K562 (cell line): ENCODE data around the gene STARD6. TPM values are rescaled to one million over a fixed set of nuclear protein-coding genes. Genes with fewer than 3 reads are reported as not detected.

Source experiments
- ARNT ChIP-seq, 2 experiments: fragments of 450-650 bp; IDR thresholded peaks; 2 replicates each; pipeline ENCODE4 v1.6.1; 2016; ENCODE audit warnings: mild to moderate bottlenecking in 1 of 2
- ELF1 ChIP-seq: fragments of 200-800 bp; sonication (Bioruptor generic); IDR thresholded peaks from 2 replicates; pipeline ENCODE4 v1.6.1; 2016; ENCODE audit warnings: missing genetic modification characterization, missing compliant biosample characterization
- HNRNPL ChIP-seq: fragments of 200-400 bp; formaldehyde crosslinking; IDR thresholded peaks from 2 replicates; pipeline ENCODE4 v1.6.1; 2017; ENCODE audit warnings: low read depth, mild to moderate bottlenecking, low read length
- RBM17 ChIP-seq: fragments of 200-400 bp; formaldehyde crosslinking; IDR thresholded peaks from 2 replicates; pipeline ENCODE4 v1.6.1; 2017; ENCODE audit warnings: low read depth, mild to moderate bottlenecking, low read length, borderline replicate concordance
- ZNF77 ChIP-seq: fragments of 250-450 bp; sonication (Bioruptor Pico); IDR thresholded peaks from 2 replicates; pipeline ENCODE4 v1.5.0; 2020
- polyA plus RNA-seq, 8 experiments: library from polyadenylated mRNA; depleted of rRNA in 4 of 8; stranded (reverse) in 5 of 8; unstranded in 3 of 8; fragments of >200 nt; fragmentation: Nextera tagmentation in 2 of 8; fragmentation: Illumina TruSeq in 1 of 8; extraction: Ambion mirVana in 2 of 8; extraction: Trizol in 1 of 8; gene quantifications; 2 replicates each; pipeline versions ENCODE4 v1.2.1 to v1.2.3, GENCODE V29; 2011 to 2014; ENCODE audit warnings: inconsistent platforms in 1 of 8, missing spikeins in 1 of 8
- total RNA-seq, 7 experiments: library from RNA; depleted of rRNA in 6 of 7; stranded (reverse); fragments of >200 nt in 6 of 7; fragmentation: Illumina TruSeq in 2 of 7; extraction: Trizol in 2 of 7; gene quantifications; 2 replicates each; pipeline versions ENCODE4 v1.2.1 to v1.2.3, GENCODE V29; 2011 to 2021; ENCODE audit warnings: low replicate concordance in 1 of 7
- TF ChIP-seq, protein P1 (sequence below): fragments of 200-600 bp; sonication (generic); IDR thresholded peaks from one replicate; pipeline ENCODE4 v1.6.1; 2012; ENCODE audit warnings: mild to moderate bottlenecking, low read depth, low read length, inconsistent platforms
- TF ChIP-seq, protein P2 (sequence below): fragments of 250-450 bp; sonication (Bioruptor Pico); IDR thresholded peaks from 2 replicates; pipeline ENCODE4 v1.9.0; 2021; ENCODE audit warnings: mild to moderate bottlenecking, inconsistent platforms
- TF ChIP-seq, protein P3 (sequence below), 2 experiments: IDR thresholded peaks; 2 replicates each; pipeline ENCODE4 v1.6.1; 2012; ENCODE audit warnings: improper control_type of control experiment in 2 of 2, low read depth in 2 of 2, low read length in 2 of 2, borderline replicate concordance in 1 of 2

STARD6 gene
- total and polyA plus RNA-seq, 9 of the 15 experiments (the other 6 are each of a cell fraction or from before 2014, with no cell fraction given), result 0.11 to 0.15 TPM; not detected in 7

DNA sequence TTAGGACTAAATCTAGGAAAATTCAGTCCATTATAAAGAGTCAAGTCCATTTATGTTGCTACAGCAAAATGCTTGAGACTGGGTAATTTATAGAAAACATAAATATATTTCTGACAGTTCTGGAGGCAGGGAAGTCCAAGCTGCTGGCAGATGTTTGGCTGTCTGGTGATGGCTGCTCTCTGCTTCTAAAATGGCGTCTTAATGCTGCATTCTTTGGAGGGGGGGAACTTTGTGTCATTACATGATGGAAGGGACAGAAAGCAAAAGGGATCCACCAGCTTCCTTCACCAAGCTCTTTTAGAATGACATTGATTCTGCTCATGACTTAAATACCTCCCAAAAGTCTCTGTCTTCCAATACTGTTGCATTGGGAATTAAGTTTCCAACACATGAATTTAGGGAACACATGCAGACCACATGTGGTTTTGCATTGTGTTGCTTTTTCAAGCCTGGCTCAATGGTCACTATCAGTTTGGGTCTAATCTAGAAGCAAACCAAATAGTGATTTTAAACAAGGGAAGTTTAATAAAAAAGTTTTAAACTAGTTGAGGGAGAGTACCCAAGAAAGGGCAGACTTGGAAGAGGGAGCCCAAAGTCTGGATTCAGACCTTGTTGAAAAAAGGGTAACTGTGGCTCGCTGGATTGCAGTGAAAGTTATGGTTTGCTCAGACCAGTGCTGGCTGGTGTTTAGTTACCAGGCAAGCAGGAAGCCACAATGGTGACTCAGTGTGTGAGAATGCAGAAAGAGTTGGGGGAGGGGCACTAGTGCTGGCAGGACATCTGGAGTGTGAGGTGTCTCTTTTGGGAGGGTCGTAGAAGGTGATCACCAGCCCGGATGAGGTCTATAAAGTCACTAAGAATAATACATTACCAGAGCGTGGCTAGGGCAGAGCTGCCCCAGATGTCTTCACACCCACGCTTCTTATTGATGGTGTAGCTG is 30.8 kb upstream of the STARD6 start (continued):
- TF ChIP-seq, protein P1, sequence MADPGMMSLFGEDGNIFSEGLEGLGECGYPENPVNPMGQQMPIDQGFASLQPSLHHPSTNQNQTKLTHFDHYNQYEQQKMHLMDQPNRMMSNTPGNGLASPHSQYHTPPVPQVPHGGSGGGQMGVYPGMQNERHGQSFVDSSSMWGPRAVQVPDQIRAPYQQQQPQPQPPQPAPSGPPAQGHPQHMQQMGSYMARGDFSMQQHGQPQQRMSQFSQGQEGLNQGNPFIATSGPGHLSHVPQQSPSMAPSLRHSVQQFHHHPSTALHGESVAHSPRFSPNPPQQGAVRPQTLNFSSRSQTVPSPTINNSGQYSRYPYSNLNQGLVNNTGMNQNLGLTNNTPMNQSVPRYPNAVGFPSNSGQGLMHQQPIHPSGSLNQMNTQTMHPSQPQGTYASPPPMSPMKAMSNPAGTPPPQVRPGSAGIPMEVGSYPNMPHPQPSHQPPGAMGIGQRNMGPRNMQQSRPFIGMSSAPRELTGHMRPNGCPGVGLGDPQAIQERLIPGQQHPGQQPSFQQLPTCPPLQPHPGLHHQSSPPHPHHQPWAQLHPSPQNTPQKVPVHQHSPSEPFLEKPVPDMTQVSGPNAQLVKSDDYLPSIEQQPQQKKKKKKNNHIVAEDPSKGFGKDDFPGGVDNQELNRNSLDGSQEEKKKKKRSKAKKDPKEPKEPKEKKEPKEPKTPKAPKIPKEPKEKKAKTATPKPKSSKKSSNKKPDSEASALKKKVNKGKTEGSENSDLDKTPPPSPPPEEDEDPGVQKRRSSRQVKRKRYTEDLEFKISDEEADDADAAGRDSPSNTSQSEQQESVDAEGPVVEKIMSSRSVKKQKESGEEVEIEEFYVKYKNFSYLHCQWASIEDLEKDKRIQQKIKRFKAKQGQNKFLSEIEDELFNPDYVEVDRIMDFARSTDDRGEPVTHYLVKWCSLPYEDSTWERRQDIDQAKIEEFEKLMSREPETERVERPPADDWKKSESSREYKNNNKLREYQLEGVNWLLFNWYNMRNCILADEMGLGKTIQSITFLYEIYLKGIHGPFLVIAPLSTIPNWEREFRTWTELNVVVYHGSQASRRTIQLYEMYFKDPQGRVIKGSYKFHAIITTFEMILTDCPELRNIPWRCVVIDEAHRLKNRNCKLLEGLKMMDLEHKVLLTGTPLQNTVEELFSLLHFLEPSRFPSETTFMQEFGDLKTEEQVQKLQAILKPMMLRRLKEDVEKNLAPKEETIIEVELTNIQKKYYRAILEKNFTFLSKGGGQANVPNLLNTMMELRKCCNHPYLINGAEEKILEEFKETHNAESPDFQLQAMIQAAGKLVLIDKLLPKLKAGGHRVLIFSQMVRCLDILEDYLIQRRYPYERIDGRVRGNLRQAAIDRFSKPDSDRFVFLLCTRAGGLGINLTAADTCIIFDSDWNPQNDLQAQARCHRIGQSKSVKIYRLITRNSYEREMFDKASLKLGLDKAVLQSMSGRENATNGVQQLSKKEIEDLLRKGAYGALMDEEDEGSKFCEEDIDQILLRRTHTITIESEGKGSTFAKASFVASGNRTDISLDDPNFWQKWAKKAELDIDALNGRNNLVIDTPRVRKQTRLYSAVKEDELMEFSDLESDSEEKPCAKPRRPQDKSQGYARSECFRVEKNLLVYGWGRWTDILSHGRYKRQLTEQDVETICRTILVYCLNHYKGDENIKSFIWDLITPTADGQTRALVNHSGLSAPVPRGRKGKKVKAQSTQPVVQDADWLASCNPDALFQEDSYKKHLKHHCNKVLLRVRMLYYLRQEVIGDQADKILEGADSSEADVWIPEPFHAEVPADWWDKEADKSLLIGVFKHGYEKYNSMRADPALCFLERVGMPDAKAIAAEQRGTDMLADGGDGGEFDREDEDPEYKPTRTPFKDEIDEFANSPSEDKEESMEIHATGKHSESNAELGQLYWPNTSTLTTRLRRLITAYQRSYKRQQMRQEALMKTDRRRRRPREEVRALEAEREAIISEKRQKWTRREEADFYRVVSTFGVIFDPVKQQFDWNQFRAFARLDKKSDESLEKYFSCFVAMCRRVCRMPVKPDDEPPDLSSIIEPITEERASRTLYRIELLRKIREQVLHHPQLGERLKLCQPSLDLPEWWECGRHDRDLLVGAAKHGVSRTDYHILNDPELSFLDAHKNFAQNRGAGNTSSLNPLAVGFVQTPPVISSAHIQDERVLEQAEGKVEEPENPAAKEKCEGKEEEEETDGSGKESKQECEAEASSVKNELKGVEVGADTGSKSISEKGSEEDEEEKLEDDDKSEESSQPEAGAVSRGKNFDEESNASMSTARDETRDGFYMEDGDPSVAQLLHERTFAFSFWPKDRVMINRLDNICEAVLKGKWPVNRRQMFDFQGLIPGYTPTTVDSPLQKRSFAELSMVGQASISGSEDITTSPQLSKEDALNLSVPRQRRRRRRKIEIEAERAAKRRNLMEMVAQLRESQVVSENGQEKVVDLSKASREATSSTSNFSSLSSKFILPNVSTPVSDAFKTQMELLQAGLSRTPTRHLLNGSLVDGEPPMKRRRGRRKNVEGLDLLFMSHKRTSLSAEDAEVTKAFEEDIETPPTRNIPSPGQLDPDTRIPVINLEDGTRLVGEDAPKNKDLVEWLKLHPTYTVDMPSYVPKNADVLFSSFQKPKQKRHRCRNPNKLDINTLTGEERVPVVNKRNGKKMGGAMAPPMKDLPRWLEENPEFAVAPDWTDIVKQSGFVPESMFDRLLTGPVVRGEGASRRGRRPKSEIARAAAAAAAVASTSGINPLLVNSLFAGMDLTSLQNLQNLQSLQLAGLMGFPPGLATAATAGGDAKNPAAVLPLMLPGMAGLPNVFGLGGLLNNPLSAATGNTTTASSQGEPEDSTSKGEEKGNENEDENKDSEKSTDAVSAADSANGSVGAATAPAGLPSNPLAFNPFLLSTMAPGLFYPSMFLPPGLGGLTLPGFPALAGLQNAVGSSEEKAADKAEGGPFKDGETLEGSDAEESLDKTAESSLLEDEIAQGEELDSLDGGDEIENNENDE, result no peak
- TF ChIP-seq, protein P2, sequence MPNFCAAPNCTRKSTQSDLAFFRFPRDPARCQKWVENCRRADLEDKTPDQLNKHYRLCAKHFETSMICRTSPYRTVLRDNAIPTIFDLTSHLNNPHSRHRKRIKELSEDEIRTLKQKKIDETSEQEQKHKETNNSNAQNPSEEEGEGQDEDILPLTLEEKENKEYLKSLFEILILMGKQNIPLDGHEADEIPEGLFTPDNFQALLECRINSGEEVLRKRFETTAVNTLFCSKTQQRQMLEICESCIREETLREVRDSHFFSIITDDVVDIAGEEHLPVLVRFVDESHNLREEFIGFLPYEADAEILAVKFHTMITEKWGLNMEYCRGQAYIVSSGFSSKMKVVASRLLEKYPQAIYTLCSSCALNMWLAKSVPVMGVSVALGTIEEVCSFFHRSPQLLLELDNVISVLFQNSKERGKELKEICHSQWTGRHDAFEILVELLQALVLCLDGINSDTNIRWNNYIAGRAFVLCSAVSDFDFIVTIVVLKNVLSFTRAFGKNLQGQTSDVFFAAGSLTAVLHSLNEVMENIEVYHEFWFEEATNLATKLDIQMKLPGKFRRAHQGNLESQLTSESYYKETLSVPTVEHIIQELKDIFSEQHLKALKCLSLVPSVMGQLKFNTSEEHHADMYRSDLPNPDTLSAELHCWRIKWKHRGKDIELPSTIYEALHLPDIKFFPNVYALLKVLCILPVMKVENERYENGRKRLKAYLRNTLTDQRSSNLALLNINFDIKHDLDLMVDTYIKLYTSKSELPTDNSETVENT (CRISPR knock-in tag), result no peak
- no peak for TF ChIP-seq ZNF77 (CRISPR knock-in tag)
- no peak for TF ChIP-seq HNRNPL
- TF ChIP-seq RBM17, result no peak
- TF ChIP-seq, protein P3, sequence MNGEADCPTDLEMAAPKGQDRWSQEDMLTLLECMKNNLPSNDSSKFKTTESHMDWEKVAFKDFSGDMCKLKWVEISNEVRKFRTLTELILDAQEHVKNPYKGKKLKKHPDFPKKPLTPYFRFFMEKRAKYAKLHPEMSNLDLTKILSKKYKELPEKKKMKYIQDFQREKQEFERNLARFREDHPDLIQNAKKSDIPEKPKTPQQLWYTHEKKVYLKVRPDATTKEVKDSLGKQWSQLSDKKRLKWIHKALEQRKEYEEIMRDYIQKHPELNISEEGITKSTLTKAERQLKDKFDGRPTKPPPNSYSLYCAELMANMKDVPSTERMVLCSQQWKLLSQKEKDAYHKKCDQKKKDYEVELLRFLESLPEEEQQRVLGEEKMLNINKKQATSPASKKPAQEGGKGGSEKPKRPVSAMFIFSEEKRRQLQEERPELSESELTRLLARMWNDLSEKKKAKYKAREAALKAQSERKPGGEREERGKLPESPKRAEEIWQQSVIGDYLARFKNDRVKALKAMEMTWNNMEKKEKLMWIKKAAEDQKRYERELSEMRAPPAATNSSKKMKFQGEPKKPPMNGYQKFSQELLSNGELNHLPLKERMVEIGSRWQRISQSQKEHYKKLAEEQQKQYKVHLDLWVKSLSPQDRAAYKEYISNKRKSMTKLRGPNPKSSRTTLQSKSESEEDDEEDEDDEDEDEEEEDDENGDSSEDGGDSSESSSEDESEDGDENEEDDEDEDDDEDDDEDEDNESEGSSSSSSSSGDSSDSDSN (IDR thresholded peaks at IDR 0.05; ENCODE audit: borderline replicate concordance in 1 of 2, low read depth in 2 of 2, low read length in 2 of 2), result no peak
- peak; percentile 35; the same call in 1 of the 2 replicates for TF ChIP-seq ELF1
- TF ChIP-seq ARNT (IDR thresholded peaks at IDR 0.05), result no peak
